ENCODE measurements around the gene NFKBIE. TPM values are rescaled to one million over a fixed set of nuclear protein-coding genes. Genes with fewer than 3 reads are reported as not detected.

NFKBIE gene
- total RNA-seq, 1 donor from 2014 or later, result 10.1 TPM

DNA sequence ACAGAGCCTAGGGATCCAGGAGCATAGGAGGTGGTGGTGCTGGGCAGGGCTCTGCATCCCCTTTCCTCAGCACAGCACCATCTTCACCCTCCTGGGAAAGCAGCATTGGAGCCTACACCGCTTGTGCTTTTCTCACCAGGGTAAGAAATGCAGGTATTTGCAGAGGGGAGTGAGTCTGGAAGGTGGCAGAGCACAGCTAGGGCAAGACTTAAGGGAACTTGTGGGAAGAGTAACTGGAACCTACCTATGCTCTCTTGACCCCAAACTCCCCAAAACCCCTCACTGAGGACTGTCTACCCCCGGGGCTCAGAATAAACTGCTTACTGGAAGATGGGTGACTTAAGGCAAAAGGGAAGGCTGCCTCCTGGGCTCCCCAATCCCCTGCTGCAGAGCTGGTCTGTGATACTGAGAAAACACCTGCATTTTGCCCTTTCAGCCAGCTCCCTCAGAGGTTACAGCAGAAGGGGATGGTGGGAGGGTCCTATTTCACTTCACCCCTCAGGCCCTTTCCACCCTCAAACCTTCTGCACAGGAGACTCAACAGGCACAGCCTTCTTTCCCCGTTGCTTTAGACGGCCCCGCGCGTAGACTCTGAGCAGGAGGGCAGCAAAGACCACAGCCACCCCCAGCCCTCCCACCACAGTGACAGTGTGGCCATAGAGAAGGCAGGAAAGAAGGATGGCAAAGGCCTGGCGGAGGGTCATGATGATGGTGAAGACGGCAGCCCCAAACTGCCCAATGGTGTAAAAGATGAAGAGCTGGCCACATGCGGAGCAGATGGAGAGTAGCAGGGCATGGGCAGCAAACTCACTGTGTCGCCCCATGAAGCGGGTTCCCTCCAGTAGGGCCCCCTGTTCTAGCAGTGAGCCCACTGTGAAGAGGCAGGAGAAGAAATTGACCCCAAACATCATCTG lies 10.9 kb downstream of the NFKBIE start:
- Histone ChIP-seq H3K9ac (ENCODE audit: low read length) (no peak overlapping the region), H3K4me1 (ENCODE audit: insufficient read depth, low read length) (peaks cover 19% of the 10 kb centered on the region), H3K27ac (ENCODE audit: low read depth, low read length) (no peak overlapping the region), H4K20me1 (ENCODE audit: insufficient read depth, low read length) (peaks cover 75% of the 10 kb centered on the region), H3K4me3 (ENCODE audit: insufficient read depth, low read depth, low read length) (no peak overlapping the region), H2AFZ (ENCODE audit: low read depth, low read length) (no peak overlapping the region), H3K9me3 (ENCODE audit: insufficient read depth, low read depth, low read length) (no peaks in the 10 kb centered on the region), H3K79me2 (ENCODE audit: insufficient read depth, low read length) (peaks cover 73% of the 10 kb centered on the region), H3K4me2 (ENCODE audit: low read length) (peak overlapping the region; percentile 100), H3K36me3 (ENCODE audit: insufficient read depth, low read length) (peaks cover 46% of the 10 kb centered on the region), H3K27me3 (ENCODE audit: insufficient read depth, low read length) (no peaks in the 10 kb centered on the region)
- TF ChIP-seq, protein P1, sequence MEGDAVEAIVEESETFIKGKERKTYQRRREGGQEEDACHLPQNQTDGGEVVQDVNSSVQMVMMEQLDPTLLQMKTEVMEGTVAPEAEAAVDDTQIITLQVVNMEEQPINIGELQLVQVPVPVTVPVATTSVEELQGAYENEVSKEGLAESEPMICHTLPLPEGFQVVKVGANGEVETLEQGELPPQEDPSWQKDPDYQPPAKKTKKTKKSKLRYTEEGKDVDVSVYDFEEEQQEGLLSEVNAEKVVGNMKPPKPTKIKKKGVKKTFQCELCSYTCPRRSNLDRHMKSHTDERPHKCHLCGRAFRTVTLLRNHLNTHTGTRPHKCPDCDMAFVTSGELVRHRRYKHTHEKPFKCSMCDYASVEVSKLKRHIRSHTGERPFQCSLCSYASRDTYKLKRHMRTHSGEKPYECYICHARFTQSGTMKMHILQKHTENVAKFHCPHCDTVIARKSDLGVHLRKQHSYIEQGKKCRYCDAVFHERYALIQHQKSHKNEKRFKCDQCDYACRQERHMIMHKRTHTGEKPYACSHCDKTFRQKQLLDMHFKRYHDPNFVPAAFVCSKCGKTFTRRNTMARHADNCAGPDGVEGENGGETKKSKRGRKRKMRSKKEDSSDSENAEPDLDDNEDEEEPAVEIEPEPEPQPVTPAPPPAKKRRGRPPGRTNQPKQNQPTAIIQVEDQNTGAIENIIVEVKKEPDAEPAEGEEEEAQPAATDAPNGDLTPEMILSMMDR (IDR thresholded peaks at IDR 0.05; ENCODE audit: insufficient read depth, low read depth, low read length), result no peak
- TF ChIP-seq EZH2 (IDR thresholded peaks at IDR 0.05; ENCODE audit: insufficient read depth, low read length), result no peak
- no peak for DNase-seq (ENCODE audit: low read depth)
- no peak for FAIRE-seq
- Mint-ChIP-seq H3K36me3 (ENCODE audit: low read depth, unreplicated experiment) (peaks cover 28% of the 10 kb centered on the region), H3K4me1 (ENCODE audit: low read depth, unreplicated experiment) (peaks cover 55% of the 10 kb centered on the region), H3K4me3 (ENCODE audit: unreplicated experiment) (peak overlapping the region; percentile 76), H3K27ac (ENCODE audit: unreplicated experiment) (peak overlapping the region; percentile 59), H3K9me3 (ENCODE audit: unreplicated experiment) (no peaks in the 10 kb centered on the region), H3K27me3 (ENCODE audit: low read depth, unreplicated experiment) (no peaks in the 10 kb centered on the region)

GRCh38 chr6:44253307-44254101 lies 11.8 kb downstream of the NFKBIE start:
- Mint-ChIP-seq H3K9me3 (ENCODE audit: unreplicated experiment) (no peaks in the 10 kb centered on the region), H3K27me3 (ENCODE audit: low read depth, unreplicated experiment) (no peaks in the 10 kb centered on the region), H3K36me3 (ENCODE audit: low read depth, unreplicated experiment) (peaks cover 37% of the 10 kb centered on the region), H3K4me1 (ENCODE audit: low read depth, unreplicated experiment) (peaks cover 62% of the 10 kb centered on the region), H3K27ac (ENCODE audit: unreplicated experiment) (peak overlapping the region; percentile 56), H3K4me3 (ENCODE audit: unreplicated experiment) (peak overlapping the region; percentile 72)
- no peaks in the 10 kb centered on the region for H3K27me3 ChIP-seq (ENCODE audit: insufficient read depth, low read length)
- no peak overlapping the region for H2AFZ ChIP-seq (ENCODE audit: low read depth, low read length)
- H3K79me2 ChIP-seq (ENCODE audit: insufficient read depth, low read length), result peaks cover 83% of the 10 kb centered on the region
- H3K4me1 ChIP-seq (ENCODE audit: insufficient read depth, low read length), result peaks cover 28% of the 10 kb centered on the region
- FAIRE-seq, result no peak
- peaks cover 55% of the 10 kb centered on the region for H3K36me3 ChIP-seq (ENCODE audit: insufficient read depth, low read length)
- DNase-seq (ENCODE audit: low read depth), result no peak
- peak overlapping the region; percentile 18 for H3K9ac ChIP-seq (ENCODE audit: low read length)
- peaks cover 84% of the 10 kb centered on the region for H4K20me1 ChIP-seq (ENCODE audit: insufficient read depth, low read length)
- H3K27ac ChIP-seq (ENCODE audit: low read depth, low read length), result no peak overlapping the region
- no peaks in the 10 kb centered on the region for H3K9me3 ChIP-seq (ENCODE audit: insufficient read depth, low read depth, low read length)
- H3K4me3 ChIP-seq (ENCODE audit: insufficient read depth, low read depth, low read length), result no peak overlapping the region
- peak overlapping the region; percentile 5 for H3K4me2 ChIP-seq (ENCODE audit: low read length)
- no peak for TF ChIP-seq EZH2 (IDR thresholded peaks at IDR 0.05; ENCODE audit: insufficient read depth, low read length)
- TF ChIP-seq, protein P1 (IDR thresholded peaks at IDR 0.05; ENCODE audit: insufficient read depth, low read depth, low read length), result peak; percentile 21
